ENCODE data around the gene CEP112.

CEP112 gene

DNA sequence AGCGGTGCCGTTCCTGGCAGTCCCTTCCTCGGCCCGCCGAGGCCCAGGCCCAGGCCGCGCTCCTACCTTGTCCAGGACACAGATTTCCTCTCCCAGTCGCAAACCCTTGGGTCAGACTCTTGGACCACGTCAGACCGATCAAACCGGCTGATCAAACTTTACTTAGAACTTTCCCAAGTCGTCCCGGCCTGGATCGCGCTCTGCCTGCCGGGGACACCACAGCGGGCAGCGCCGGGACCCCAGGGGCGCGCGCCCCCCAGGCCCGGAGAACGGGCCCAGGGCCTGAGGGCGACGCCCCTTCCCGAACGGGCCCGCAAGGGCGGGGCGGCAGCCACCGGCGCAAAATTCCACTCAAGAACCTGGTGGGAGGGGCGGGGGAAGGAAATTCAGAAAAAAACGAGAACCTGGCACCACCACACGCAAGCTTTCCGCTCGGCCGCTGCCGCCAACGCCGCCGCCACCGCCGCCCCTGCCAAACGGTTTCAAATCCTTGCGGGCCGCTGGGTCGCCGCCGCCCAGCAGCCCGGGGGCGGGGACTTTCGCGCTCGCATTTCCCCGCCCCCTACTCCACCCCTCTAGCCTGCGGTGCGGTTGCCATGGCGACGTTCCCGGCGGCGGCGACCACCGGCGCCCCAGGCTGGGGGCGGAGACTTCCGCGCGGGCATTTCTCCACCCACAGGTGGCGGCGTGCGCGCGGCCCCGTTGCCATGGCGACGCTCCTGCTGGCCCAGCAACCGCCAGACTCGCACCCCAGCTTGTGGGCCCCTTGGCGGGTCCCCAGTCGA is at the start of gene CEP112:
TSS of gene CEP112 (minus strand) at position 541 of the 785 bp plus-strand sequence.
- peak; percentile 84 to 88 for DNase-seq

DNA sequence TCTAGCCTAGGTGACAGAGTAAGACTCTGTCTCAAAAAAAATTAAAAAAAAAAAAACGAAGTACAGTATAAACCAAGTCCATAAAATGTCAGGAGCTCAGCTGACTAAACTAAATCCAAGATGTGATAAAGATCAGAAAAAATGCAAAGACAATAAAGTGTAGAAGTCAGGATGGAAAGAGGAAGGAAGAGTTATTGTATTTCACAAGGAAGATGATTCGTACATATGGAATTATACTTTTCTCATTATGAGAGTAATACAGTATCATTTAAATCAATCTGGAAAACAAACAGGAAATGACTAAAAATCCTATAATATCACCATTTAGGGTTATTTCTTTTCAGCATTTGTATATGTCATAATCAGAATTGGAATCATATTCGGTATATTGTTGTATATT is 48.7 kb upstream of the CEP112 start:
- no peak for DNase-seq

DNA sequence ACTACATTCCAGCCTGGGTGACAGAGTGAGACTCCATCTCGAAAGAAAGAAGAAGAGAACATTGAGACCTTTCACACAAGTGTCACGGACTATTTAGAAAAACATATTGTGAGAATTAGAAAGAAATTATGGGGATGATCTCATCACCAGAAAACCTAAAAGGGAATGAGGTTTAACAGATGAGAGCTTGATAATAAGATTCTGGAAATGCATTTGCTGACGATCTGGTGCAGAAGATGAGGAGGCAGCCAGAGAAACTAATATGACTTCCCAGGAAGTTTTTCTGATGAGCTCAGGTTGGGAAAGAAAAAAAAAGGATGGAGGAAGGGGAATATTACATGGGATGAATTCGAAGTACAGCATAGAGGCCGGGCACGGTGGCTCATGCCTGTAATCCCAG is 48.1 kb upstream of the CEP112 start:
- no peak for DNase-seq

DNA sequence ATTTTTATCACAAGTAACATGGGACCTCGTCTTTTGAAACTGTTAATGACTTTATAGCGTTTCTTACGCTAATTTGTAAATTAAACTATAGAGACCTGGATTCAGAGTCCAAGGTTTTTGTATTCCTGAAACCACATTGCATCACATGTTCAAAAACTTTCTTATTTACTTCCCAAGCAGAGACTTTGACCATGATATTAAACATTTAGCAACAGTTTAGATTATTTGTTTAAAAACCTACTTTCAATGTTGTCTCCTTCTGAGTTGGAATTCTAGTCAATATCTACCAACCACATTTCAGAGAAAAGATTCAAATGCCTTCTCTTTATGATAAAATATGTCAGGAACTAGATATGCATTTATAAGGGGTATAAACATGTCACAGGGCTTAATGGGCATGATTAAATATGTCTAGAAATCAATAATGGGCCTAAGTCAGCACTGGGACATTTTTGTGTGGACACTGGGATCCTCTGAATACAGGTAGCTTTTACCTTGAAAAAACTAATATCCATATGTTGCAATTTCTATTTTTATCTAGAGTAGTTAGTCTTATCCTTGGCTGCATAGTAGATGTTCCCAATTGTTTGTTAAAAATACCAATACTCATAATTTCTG is 43.6 kb upstream of the CEP112 start:
- no peak for DNase-seq

DNA sequence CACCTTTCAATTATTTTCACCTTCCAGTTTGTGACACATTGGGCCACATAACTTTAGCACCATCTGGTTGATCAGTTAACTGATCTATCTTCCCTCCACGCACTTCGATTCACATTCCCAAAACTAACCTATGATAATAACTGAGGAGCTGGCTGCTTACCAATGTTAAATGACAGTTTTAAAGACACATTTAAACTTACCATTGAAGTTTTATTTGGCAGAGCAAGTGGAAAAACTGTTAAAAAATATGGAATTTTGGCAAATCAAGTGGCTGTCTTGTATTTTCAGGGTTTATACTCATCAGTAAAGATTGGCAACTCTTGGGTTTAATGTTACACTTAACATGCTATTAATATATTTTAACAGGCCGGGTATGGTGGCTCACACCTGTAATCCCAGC is 42.7 kb upstream of the CEP112 start:
- no peak for DNase-seq

DNA sequence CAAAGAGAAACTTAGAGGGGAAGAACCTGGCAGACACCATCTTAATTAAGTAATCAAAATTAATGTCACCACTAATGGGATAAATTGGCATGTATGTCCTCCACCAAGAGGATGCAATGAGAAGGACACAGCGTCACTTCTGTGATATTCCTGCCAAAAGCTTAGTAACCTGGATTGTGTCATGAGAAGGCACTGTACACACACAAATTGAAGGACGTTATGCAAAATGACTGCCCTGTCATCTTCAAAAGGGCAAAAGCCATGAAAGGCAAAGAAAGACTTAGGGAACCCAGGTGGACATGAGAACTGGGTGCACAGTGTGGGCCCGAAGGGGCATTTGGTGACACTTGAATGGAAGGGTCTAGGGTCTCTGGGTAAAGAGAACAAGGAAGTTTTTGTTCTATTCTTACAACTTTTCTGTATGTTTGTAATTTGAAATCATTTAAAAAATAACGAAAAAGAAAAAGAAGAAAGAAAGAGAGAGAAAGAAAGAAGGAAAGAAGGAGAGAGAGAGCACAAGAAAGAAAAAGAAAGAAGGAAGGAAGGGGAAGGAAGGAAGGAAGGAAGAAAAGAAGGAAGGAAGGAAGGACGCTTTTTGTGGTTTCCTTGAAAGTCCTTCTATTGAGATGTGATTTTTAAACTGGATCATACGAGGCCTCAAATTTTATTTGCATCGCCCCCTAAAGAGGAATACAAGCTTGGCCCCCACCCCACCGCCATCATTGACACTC is 41.3 kb upstream of the CEP112 start:
- DNase-seq: no peak

DNA sequence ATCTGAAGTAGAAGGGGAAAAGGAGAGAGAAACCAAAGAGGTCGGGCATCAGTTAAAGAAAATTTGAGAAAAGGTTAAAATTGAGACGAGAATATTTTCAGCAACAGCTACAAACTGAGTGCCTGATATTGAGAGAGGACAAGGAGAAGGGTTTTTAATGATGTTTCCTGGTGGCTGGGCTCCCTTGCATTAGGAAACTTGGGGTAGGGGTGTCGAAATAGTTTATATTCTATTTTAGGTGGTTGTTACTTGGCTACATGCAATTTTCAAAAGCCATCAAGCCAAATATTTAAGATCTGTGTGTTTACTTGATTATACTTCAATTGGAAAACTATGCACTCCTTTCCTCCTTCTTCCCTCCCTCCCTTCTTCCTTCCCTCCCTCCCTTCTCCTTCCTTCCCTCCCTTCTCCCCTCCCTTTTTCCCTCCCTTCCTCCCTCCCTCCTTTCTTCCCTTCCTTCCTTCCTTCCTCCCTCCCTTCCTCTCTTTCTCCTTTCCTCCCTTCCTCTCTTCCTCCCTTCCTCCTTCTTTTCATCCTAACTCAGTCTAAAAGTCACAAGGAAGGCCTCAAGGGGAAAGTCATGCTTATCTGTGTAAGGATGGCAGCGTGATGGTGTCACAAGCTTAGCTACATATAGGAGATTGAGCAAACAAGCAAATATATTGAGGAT is 39.1 kb upstream of the CEP112 start:
- DNase-seq: no peak

DNA sequence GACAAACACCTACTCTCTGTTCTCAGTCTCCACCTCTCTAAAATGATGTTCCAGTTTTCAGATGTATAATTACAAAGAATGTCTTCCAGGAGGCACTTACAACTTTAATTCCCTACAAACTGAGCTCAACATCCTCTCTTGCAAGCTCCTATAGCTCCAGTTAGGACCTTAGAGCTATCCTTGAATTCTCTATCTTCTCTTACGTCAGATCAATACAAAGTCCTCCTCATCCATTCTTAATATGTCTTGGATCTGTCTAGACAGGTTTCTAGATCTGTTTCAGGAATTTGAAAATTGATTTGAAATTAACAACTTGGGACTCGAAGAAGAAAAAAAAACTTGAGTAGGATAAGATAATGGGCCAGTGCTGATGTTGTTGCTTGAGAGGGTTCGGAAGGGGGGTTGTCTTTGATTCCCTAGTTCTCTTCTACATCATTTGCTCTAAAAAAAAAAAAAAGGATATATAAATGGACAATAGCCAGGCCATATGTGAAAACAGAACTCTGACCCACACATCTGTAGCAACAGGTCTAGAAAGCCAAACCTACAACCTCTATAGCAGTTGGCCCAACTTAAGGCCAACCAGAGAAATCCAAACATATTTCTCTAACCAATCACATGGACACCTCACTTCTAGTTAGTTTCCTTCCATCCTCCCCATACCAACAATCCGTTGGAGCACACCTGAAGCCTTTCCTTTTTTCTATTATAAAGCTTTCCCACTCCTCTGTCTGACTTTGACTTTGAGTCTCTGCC is 38.0 kb upstream of the CEP112 start:
- DNase-seq: no peak

DNA sequence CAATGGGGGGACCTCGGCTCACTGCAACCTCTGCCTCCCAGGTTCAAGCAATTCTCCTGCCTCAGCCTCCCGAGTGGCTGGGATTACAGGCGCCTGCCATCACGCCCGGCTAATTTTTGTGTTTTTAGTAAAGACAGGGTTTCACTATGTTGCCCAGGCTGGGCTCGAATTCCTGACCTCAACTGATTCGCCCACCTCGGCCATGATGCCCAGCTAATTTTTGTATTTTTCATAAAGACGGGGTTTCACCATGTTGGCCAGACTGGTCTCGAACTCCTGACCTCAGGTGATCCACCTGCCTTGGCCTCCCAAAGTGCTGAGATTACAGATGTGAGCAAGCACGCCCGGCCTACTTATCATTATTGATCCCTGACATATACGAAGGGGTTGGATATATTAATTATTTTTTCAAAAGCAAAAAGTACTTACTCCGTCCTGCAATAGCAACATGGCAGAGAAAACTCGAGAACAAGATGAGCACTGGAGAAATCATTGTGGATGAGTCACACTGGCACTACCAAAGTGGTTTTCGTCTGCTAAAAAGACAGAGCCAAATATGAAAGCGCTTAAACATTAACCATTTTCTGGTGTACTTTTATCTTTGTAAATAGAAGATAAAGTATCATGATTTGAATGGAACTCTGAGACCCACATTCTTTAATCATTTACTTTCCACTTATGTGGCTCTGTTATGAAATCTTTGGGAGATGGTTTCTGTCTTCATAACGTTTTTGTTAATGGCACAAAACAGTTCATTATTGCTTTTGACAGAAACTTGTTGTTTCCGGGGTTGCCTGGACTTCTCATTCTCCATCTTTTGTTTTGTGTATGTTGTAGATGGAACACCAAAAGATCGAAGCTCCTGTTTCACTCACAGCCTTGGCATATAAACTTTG is 37.2 kb upstream of the CEP112 start, which contains the start of gene APOH:
TSS of gene APOH (minus strand) at position 529 of the 896 bp plus-strand sequence. CDS start at position 493, 36 bp downstream.
- DNase-seq: no peak

DNA sequence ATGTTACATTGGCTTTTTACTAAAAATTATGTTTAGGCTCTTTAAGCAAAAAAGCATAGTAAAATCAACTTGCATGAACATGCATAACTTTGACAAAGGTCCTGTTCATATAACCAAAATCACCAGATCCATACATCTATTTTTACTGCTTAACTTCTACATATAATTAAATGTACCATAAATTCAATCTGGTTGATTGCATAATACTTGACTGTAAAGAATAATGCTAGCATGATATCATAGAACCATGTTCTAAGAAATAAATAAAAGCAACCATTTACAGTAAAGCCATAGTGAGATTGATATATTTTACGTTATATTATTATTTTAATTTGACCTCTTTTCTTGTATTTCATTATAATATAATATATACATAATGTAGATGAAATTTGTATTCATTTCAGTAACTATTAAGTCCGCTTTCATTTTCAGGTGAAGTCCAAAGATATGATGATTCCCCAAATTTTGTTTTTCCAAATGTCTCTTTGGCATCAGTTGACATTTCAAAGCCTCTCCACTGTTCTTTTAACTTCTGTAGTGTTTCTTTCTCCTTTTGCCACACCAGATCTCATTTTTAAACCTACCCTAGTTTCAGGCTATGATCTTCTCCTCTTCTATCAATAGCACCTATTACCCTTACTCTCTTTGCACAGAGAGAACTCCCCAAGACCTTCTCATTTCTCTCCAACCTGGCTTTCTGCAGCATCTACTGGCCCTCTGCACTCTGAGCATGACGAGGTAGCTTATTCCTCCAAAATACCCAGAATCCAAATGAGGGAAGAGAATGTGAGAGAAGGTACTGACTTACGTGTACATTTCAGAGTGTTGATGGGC is 35.5 kb upstream of the CEP112 start:
- no peak for DNase-seq

DNA sequence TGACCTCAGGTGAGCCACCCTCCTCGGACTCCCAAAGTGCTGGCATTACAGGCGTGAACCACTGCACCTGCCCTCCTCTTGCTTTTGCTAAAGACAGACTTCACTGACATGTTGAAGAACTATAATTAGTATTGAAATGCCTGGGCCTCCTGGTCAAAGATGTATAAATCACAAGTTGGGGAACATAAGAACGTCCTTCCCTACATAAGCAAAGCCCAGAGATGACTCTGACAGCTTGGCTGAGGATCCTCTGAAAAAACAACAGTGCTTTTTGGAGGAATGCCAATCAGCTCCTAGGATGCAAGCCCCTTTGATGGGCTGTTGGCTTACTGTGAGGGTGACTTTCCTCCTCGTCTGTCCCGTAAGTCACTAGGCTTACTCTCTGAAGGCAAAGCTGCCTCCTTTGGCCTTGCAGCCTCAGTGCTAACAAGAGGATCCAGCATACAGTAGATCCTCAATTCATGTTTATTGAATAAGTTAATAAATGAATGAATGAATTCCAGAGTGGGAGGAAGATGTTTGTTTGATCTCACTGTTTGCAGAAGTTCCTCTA is 30.9 kb upstream of the CEP112 start:
- DNase-seq: no peak

DNA sequence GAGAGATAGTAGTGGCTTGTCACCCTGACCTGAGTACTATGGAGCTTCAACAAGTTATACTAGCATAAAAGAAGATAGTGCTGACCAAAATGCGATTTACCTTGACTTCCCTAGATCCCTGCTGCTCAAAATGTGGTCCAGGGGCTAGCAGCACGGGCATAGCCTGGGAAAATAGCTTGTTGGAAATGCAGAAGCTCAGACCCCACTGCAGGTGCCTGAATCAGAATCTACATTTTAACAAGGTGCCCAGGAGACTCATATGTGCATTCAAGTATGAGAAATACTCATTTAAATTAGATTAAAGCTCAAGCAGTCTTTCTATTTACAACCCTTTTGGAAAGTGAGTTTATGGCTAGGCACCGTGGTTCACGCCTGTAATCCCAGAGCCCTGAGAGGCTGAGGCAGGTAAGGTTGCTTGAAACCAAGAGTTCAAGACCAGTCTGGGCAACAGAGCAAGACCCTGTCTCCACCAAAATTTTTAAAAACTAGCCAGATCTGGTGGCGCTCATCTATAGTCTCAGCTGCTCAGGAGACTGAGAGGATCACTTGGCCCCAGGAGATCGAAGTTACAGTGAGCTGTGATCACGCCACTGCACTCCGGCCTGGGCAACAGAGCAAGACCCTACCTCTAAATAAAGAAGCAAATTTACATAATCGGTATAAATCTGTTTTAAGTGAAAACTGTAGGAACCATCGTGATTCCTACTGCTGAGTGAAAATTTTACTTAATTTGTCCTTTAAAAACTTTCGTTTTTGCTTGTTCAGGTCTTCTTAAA is 30.0 kb upstream of the CEP112 start:
- no peak for DNase-seq

DNA sequence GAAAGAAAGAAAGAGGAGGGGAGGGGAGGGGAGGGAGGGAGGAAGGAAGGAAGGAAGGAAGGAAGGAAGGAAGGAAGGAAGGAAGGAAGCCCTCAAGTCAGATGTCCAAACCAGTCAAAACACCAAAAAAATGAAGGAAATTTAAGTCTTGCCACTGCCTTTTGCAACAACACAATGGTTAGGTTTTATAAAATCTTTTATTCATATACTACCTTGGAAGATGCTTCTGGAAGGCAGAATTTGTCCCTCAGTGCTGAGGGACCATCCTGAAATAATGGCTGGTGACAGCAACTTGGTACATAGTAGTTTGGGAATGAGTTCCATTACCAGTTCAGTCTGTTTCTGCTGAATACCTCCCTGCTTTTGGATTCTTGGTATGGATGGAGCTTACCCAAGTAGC is 29.4 kb upstream of the CEP112 start:
- DNase-seq: no peak

DNA sequence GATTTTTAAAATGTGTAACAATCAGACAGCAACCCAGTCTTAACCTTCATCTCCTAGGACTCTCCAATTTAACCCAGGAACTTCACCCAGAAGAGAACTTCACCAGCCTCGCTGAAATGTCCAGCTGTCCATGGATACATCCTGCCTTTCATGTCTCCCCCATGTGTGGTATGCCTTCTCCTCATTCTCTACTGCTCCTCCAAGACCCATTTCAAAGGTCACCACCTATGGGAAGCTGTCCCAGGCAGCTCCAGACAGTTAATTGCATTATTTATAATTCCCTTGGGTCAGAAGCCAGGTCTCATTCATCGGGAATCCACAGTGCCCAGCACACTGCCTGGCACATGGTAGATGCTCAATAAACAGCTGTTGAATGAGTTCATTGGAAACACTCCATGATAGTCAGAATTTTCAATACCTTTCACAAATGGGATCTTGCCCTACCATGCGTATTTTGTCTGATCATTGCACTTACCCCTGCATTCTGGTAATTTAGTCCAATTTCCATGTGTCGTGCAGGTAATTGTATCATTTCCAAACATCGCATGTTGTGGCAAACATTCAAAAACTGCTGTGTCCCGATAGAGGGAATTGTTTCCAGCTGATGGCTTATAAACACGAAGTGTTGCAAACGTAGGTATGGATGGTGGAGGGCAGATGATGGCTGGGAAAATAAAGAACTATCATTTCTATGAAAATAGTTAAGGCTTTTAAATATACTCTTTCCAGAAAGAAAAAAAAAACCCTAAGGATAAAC is 28.3 kb upstream of the CEP112 start:
- DNase-seq: no peak

DNA sequence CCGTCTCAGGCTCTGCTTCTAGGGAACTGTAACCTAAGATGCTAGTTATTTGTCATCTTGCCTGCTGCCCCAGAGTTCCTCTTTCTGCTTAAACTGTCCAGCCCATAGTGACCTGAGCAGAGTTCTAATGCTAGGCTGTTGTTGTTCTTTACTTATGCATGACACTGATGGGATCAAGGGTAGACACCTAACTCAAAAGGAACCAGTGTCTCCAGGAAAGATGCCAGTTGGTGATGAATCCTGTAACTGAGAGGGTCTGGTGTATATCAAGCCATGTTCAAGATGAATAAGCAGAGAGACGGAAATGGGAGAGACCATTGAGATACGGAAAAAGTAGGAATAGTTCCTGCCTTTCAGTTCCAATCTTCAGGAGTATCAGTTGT is 23.6 kb upstream of the CEP112 start:
- DNase-seq: no peak

DNA sequence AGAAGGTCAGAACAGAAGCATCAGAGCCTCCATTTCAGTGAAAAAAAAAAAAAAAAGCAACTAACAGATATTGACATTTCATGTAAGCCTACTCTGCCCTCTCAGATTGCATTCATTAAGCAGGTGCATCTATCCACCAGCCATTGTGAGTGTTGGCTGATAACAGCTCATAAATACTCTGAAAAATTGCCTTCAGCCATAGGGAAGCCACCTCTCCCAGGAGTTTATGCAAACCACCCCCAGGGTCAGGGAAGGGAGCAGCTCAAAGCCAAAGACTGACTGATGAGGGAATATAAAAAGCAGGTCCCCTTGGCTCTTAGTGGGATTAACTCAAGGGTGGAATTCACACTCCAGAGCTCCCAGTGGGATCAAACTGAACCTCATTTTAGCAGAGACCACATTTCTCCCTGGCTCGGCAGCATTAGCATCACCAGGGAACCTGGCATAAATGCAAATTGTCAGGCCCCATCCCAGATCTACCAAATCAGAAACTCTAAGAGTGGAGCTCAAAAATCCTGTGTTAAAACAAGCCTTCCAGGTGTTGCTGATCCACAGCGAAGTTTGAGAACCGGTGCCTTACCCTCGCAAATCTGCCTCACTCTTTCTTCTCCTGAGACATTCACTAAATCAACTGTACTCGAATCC is 23.1 kb upstream of the CEP112 start:
- no peak for DNase-seq

DNA sequence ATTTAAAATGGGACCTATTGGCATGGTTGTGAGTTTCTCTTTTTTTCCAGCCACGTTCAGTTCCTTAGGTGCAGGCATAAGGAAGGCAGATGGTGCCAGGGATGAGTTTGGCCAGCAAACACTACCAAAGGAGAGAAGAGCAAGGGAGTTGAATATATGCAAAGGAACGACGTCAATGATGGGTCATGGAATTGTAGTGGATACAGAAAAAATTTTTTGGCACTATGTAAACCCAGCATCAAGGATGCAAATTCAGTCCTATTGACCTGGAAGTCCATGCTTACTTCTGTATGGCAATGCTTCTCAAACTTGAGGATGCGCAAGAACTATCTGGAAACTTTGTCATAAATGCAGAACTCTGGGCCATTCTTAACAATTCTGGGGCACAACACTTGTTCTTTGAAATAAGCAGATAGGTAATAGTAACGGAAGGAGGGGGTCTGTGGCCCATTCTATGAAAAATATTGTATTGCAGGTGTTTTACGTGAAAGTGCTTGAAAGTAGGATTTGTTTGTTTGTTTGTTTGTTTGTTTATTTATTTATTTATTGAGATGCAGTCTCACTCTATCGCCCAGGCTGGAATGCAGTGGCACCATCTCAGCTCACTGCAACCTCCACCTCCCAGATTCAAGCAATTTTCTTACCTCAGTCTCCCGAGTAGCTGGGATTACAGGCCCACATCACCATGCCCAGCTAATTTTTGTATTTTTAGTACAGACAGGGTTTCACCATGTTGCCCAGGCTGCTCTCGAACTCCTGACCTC is 19.3 kb upstream of the CEP112 start:
- DNase-seq: no peak

Data from stimulated activated CD4-positive, alpha-beta T cell treated with anti-CD3 and anti-CD28 coated beads, Interleukin-4, amount 100 ng/mL, for 4 hours (primary cell).